GM18520 (cell line): ENCODE data around the gene PAQR5.

ENCODE experiments used
- ATAC-seq: cut with Tn5 transposase; IDR thresholded peaks from one replicate; pipeline ENCODE4 v1.9.1; 2021; ENCODE audit not compliant: unreplicated experiment

PAQR5 gene

DNA sequence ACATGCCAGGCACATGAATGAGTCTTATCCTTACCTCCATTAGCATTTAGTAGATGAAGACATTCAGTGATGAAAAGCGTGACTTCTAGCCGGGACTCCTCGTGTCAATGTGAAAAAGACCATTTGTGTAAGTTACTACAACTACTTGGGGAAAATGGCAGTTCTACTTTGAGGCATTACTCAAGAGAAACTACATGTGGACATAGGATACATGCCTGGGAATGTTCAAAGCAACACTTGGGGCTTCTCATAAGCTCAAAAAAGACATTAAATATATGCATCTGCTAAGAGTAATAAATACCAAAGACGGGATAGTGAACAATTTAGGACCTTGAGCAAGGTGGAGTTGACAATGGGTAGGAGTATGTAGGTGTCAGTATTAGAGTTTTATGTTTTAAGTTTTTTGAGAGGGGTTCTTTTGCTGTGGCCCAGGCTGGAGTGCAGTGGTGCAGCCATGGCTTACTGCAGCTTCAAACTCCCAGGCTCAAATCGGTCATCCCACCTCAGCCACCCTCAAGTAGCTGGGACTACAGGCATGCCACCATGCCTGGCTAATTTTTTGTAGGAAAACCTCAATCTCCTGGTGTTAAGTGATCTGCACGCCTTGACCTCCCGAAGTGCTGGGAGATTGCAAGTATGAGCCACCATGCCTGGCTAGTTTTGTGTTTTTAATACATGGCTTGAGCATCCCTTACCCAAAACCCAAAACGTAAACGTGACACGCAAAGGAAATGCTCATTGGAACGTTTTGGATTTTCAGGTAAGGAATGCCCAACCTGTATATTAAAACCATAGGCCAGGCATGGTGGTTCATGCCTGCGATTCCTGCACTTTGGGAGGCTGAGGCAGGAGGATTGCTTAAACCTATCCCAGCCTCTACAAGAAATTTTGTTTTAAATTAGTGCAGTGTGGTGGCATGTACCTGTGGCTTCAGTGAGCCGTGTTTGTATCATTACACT, 157.8 kb downstream of the PAQR5 start:
- no peak for ATAC-seq
